ENCODE results near the gene DTX4.
A peak's percentile ranks its signal among the peaks of the same experiment; 100 is the strongest.

DTX4 gene

DNA sequence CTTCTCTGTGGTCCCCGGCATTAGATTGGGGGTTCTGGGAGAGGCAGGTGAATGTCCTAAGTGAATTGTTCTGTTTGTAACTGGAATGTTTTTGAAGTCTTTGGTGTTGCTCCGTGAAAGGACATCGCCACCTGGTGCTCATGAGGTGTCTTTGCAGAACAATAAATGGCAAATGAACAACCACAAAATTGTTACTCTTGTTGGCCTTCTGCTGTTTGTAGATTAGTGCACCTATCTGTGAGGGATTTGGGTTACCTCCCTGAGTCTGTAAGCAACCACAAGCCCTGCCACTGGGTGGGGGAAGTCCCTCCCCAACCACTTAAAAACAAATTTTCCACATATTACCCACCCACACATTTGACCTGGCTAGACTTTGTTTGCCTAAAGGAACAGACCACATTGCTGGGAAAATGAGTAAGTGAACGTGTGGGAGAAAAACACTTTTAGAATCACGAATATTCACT, 36.1 kb downstream of the DTX4 start:
- CTCF ChIA-PET, result interaction anchor here (1.8 to 17.8 kb wide), 6 partner anchors 12 to 65 kb away, joined by 5 to 450 read pairs (median 18); partner anchors contain the start of gene DTX4
- peak; percentile 21 for DNase-seq (ENCODE audit: low read depth, low spot score)
- POLR2A ChIA-PET, result no interaction called here
- TF ChIP-seq, protein P1, sequence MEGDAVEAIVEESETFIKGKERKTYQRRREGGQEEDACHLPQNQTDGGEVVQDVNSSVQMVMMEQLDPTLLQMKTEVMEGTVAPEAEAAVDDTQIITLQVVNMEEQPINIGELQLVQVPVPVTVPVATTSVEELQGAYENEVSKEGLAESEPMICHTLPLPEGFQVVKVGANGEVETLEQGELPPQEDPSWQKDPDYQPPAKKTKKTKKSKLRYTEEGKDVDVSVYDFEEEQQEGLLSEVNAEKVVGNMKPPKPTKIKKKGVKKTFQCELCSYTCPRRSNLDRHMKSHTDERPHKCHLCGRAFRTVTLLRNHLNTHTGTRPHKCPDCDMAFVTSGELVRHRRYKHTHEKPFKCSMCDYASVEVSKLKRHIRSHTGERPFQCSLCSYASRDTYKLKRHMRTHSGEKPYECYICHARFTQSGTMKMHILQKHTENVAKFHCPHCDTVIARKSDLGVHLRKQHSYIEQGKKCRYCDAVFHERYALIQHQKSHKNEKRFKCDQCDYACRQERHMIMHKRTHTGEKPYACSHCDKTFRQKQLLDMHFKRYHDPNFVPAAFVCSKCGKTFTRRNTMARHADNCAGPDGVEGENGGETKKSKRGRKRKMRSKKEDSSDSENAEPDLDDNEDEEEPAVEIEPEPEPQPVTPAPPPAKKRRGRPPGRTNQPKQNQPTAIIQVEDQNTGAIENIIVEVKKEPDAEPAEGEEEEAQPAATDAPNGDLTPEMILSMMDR (IDR thresholded peaks at IDR 0.05; ENCODE audit: insufficient read depth, low read length, missing control alignments), result peak; percentile 68
- H3K4me3 ChIP-seq (ENCODE audit: low read depth, low read length), result no peak overlapping the region

DNA sequence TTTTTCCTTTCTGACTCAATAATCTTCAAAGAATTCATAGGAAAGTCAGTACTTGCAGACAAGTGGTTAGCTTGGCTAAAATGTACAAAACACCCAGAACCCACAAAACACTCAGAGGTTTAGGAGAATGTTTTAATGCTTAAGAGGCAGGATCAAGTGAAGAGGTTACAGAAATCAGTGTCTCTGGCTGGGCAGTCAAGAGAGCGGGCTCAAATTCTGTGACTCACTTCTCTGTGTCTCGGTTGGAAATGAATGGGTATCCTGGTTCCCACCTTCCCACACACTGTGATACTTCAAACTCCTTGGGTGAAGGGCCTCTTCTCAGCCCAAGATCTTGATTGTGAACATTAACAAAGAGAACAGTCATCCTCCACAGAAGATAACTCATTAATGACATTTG, 37.0 kb downstream of the DTX4 start:
- TF ChIP-seq, protein P1 (IDR thresholded peaks at IDR 0.05; ENCODE audit: insufficient read depth, low read length, missing control alignments), result no peak
- DNase-seq (ENCODE audit: low read depth, low spot score), result no peak
- ChIA-PET CTCF (interaction anchor here (1.0 to 17.8 kb wide), 8 partner anchors 10 to 74 kb away, joined by 3 to 450 read pairs (median 4); partner anchors contain the start of gene DTX4), POLR2A (no interaction called here)
- no peak overlapping the region for H3K4me3 ChIP-seq (ENCODE audit: low read depth, low read length)

DNA sequence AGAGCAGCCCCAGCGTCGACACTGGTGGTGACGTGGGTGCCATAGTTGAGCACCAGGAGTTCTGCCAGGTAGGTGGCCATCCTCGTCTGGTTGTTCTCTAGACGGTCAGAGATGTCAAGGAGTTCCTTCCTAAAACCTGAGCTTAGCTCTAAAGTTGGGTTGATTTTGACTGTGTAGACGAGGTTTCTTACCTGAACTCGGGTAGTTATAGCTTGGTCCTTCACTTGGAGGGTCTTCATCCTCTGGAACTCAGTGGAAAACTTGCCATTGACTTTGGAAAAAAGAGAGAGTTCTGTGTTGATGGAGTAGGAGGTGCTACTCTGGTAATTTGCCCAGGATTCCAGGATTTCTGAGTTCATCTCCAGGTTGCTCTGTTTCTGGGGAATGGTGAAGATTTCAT, 40.3 kb downstream of the DTX4 start:
- H3K4me3 ChIP-seq (ENCODE audit: low read depth, low read length), result no peak overlapping the region
- no peak for DNase-seq (ENCODE audit: low read depth, low spot score)
- CTCF ChIA-PET, result interaction anchor here (1.0 to 17.8 kb wide), 3 partner anchors 10 to 323 kb away, joined by 3 to 450 read pairs (median 3); partner anchors contain the start of gene DTX4
- POLR2A ChIA-PET, result no interaction called here
- TF ChIP-seq, protein P1 (IDR thresholded peaks at IDR 0.05; ENCODE audit: insufficient read depth, low read length, missing control alignments), result no peak

DNA sequence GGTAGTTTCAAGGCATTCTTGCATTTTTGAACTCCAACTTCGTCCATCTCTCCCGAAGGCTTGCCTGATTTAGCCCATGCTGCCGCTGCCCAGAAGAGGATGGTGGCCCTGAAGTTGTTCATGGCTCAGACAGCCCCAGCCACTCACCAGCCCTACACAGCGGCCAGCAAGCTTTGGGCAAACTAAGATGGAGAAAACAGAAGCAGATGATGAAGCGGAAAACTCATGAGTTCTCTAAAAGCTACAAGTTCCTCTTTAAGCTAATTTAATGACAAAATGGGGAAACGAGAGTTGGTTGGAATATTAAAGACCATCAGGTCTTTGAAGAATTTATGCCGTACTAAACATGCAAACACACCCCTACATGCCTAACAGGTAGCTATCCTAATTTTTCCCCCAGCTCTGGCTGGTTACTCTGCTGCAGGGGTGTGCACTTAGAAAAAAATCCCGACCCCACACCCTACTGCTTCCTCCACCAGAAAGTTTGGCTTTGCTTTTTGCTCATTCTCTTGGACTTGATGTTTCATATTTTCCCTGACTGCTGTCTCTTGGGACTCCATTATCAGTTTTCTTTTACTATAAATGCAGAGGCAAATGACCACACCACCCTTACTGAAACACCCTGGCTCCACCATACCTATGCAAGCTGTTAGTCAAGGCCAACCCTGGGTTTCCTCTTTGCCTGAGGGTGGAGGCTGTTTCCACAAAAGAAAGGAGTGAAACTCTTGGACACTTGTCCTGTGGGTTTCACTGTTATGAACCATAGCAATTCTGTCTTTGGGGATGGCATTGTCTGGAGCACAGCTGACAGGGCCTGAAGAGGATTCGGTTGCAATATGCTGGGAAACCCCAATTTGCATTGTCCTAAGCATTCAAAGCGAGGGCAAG, 41.1 kb downstream of the DTX4 start, which contains the start of gene MPEG1:
MPEG1 (minus strand) TSS at position 184 of the 888 bp plus-strand sequence; CDS start at position 122, 62 bp downstream.
- POLR2A ChIA-PET, result no interaction called here
- DNase-seq (ENCODE audit: low read depth, low spot score), result no peak
- CTCF ChIA-PET, result interaction anchor here (1.1 to 17.8 kb wide), 2 partner anchors 41 to 322 kb away, joined by 3 to 450 read pairs; partner anchors contain the start of gene DTX4
- TF ChIP-seq, protein P1 (IDR thresholded peaks at IDR 0.05; ENCODE audit: insufficient read depth, low read length, missing control alignments), result no peak
- no peak within 1 kb of the TSS for H3K4me3 ChIP-seq (ENCODE audit: low read depth, low read length)

DNA sequence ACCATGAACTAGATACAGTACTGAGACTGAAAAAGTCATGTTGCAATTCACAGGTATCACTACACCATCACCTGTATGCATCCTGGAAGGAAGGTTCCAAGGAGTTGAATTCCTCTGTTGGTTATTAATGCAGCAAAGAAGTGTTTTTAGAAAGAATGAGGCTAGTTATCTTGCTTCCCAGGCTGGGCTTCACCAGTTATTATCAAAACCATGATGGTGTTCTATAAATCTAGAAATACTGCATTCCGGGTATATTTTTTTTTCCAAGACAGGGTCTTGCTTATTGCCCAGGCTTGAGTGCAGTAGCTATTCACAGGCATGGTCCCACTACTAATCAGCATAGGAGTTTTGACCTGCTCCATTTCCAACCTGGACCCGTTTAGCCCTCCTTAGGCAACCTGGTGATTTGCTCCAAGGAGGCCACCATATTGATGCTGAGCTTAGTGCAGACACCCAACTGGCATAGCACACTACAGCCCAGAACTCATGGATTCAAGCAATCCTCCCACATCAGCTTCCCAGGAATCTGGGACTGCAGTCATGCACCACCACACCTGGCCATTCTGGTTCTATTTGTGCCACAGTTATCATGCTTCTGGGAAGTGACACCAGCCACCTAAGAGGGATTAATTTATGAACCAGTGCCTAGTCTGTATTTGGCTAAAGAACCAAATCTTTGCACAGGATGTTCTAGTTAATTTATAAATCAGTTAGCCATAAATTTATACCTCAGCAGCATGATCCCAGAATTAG, 42.4 kb downstream of the DTX4 start:
- CTCF ChIA-PET, result interaction anchor here (1.6 to 17.8 kb wide), 2 partner anchors 9 to 42 kb away, joined by 10 to 450 read pairs; partner anchors contain the start of gene DTX4
- TF ChIP-seq, protein P1 (IDR thresholded peaks at IDR 0.05; ENCODE audit: insufficient read depth, low read length, missing control alignments), result no peak
- H3K4me3 ChIP-seq (ENCODE audit: low read depth, low read length), result no peak overlapping the region
- POLR2A ChIA-PET, result no interaction called here
- DNase-seq (ENCODE audit: low read depth, low spot score), result no peak
